ENCODE results near the gene HOMER3.
"Not testable (repeated sequence)": the region's sequence is repeated elsewhere in the genome, so short reads cannot be mapped to it uniquely, and the experiment has no call there.

HOMER3 gene

GRCh38 chr19:18922228-18922985, 18.6 kb downstream of the HOMER3 start:
- no peak for DNase-seq

- no peak for DNase-seq
Measured at GRCh38 chr19:18921593-18921992, 19.4 kb downstream of the HOMER3 start.

- no peak for DNase-seq
Measured at GRCh38 chr19:18920400-18920799, 20.6 kb downstream of the HOMER3 start.

GRCh38 chr19:18919900-18920214, 21.2 kb downstream of the HOMER3 start:
- DNase-seq: no peak

DNA sequence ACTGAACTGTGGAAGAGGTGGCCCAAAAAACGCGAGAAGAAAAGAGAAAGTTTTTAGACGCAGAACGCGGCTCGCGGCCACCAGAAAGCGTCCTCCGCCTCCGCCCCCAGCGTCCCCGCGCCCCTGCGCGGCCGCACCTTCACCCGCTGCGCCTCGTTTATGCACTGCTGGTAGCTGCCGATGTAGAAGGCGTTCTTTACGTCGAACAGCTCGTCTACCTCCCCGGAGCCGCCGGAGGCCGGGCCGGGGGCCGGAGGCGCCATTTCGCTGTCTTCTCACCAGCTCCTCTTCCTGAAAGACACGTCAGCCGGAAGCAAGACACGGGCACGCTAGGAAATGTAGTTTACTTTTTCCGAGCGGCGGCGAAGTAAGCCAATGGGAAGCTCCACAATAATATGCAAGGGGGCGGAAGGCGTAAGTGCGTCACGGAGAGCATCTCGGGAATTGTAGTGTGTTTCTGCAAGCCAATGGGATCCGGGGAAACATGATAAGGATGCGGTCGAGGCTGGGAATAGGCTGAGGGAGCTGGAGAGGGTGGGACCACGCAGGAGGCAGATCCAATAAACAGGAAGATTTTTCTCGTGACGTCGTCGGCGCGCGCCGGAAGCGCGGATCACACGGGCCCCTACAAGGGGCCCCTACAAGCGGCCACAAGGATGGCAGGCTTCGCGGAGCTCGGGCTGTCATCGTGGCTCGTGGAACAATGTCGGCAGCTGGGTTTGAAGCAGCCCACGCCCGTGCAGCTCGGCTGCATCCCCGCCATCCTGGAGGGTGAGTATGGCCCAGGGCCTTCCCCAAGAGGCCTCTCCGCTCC, 21.7 kb downstream of the HOMER3 start, which contains the start of the genes COPE and DDX49:
Gene COPE (minus strand): TSS at position 302 of the 814 bp plus-strand sequence. CDS start 39 bp downstream, at position 263.
Gene DDX49 (plus strand): TSS at position 630 of the 814 bp plus-strand sequence. CDS start 27 bp downstream, at position 657.
- peak; percentile 92 to 98 for DNase-seq

DNA sequence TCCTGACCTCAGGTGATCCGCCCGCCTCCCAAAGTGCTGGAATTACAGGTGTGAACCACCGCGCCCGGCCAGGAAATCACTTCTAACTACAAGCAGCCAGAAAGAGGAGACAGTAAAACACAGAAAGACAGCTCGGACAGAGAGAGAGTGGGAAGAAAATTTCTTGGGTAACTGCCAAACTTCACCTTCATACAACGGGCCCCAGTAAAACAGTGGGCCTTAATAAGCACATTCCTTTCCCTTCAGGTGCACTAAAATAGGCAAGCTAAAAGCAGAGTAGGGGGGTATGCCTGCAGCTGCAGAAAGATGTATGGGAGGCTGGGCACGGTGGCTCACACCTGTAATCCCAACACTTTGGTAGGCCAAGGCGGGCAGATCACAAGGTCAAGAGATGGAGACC, 23.4 kb downstream of the HOMER3 start:
- DNase-seq: not testable (repeated sequence)

- peak; percentile 23 to 24 for DNase-seq
Measured at GRCh38 chr19:18915639-18916038, 25.4 kb downstream of the HOMER3 start.

- DNase-seq: no peak
Measured at GRCh38 chr19:18913466-18913865, 27.6 kb downstream of the HOMER3 start.

GRCh38 chr19:18912933-18913332, 28.1 kb downstream of the HOMER3 start:
- DNase-seq: no peak

DNA sequence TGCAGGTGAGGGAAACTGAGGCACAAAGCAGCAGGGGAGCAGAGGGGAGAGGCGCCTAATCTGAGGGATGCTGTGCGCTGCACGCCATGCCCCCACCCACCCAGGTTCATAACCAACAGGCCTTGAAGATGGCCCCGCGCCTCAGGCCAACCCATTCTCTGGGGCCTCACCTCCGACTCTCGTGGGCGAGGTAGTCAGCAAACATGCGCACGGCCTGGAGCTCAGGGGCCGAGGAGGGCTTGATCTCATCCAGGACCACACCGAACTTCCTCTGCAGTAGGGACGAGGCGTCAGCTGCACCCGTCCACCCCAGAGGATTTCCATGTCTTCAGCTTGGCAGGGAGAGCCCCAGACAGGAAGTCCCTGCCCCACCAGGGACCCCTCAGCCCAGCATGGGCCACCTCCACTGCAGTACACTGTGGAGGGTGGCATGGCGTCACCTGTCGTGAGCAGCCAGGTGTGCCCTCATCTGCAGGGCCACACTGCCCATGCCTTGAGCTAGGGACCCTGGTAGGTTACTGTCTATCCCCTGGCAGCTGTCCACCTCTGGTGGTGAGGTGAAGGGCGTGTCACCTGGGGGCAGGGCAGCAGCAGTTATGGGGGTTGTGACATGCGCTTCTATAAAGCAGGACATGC, 30.1 kb downstream of the HOMER3 start:
- no peak for DNase-seq

DNA sequence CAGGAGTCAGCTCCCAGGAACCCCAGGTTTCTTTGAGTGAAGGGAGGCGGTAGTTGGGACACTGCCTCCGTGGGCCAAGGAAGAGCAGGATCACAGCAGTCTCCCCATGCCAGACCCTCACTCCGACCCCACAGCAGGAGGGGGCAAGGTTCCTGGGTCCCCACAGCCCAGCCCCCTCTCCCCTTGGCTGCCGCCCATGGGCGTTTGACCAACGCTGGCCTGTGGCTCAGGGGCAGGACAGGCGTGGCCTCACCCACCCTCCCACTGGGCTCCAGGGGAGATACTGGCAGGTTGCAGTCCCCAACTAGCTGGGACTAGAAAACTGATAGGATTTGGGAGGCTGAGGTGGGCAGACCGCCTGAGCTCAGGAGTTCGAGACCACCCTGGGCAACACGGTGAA, 31.0 kb downstream of the HOMER3 start:
- no peak for DNase-seq

DNA sequence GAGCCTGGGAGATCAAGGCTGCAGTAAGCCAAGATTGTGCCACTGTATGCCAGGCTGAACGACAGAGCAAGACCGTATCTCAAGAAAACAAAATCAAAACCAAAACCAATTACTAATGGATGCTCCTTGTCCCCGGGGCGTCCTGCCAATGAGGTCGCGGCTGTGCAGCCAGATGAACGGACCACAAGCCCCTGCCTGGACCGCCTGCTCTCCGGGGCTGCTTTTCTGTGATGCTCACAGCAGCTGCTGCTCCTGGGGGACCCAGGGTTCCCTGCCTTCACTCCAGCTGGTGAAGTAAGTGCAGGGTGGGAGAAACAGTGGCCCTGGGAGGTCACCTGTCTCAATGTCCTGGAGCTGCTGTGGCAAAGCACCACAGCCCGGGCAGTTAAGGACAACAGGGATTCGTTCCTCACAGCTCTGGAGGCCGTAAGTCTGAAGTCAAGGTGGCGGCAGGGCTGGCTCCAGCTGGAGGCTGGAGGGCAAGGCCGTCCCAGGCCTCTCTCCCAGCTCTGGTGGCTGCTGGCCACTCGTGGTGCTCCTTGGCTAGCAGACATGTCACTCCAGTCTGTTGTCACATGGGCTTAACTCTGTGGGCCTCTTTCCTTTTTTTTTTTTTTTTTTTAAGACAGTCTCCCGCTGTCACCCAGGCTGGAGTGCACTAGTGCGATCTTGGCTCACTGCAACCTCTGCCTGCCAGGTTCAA, 31.9 kb downstream of the HOMER3 start:
- DNase-seq: no peak

- DNase-seq: no peak
Measured at GRCh38 chr19:18906605-18907519, 34.2 kb downstream of the HOMER3 start.

- no peak for DNase-seq
Measured at GRCh38 chr19:18905513-18906236, 35.3 kb downstream of the HOMER3 start.

DNA sequence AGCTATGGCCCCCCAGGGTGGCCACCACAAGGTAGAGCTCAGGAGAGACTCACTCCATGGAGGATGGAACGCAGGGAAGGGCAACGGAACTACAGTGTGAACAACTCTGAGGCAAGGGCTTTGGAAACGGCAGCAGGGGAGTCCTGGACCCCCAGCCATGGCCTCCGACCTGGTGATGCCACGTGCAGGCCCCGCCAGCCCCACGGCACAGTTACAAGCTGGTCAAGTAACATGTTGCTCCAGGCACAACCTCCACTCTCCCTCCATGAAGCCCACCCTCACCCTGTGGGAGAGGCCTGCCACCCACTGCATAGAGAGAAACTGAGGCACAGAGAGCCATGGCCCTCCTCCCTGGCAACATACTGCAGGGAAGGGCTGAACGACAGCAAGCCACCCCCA, 36.0 kb downstream of the HOMER3 start:
- no peak for DNase-seq

- DNase-seq: no peak
Measured at GRCh38 chr19:18904334-18905057, 36.5 kb downstream of the HOMER3 start.

- no peak for DNase-seq
Measured at GRCh38 chr19:18903156-18904037, 37.6 kb downstream of the HOMER3 start.

GRCh38 chr19:18902519-18902918, 38.5 kb downstream of the HOMER3 start:
- not testable (repeated sequence) for DNase-seq

- no peak for DNase-seq
Measured at GRCh38 chr19:18901491-18901890, 39.5 kb downstream of the HOMER3 start.

Data from stimulated activated CD4-positive, alpha-beta T cell treated with anti-CD3 and anti-CD28 coated beads, Interleukin-4, amount 100 ng/mL, for 4 hours (primary cell).